SK-N-SH treated with all-trans-retinoic acid at 6 μM for 48 hours (cell line): Measurements from ENCODE around the gene KIF5B.

Source experiments
- BACH2 ChIP-seq: fragments of 250-450 bp; sonication (Bioruptor Pico); IDR thresholded peaks from 2 replicates; pipeline ENCODE4 v1.9.0; 2021; ENCODE audit warnings: mild to moderate bottlenecking, borderline replicate concordance
- RARB ChIP-seq: fragments of 250-450 bp; sonication (Bioruptor Pico); IDR thresholded peaks from 2 replicates; pipeline ENCODE4 v1.8.0; 2021; ENCODE audit warnings: mild to moderate bottlenecking, moderate library complexity
- SNAI2 ChIP-seq: fragments of 250-450 bp; sonication (Bioruptor Pico); IDR thresholded peaks from 2 replicates; pipeline ENCODE4 v1.5.0; 2020; ENCODE audit warnings: mild to moderate bottlenecking, moderate library complexity
- ZFP3 ChIP-seq: fragments of 250-450 bp; sonication (Bioruptor Pico); IDR thresholded peaks from 2 replicates; pipeline ENCODE4 v1.5.0; 2020; ENCODE audit warnings: mild to moderate bottlenecking, moderate library complexity
- ZFP30 ChIP-seq: fragments of 450-650 bp; formaldehyde crosslinking; IDR thresholded peaks from 2 replicates; pipeline ENCODE4 v1.5.0; 2022; ENCODE audit warnings: mild to moderate bottlenecking, moderate library complexity
- ZNF8 ChIP-seq: fragments of 450-650 bp; formaldehyde crosslinking; IDR thresholded peaks from 2 replicates; pipeline ENCODE4 v1.5.0; 2020; ENCODE audit warnings: mild to moderate bottlenecking, moderate library complexity

GRCh38 chr10:32036922-32037321 is 19.3 kb downstream of the KIF5B start:
- TF ChIP-seq RARB (CRISPR knock-in tag) (no peak), ZNF8 (no peak), ZFP30 (no peak), ZFP3 (no peak), BACH2 (CRISPR knock-in tag) (no peak), SNAI2 (CRISPR knock-in tag) (no peak)
